B cell (primary cell): ENCODE measurements around the gene CADM1. TPM values are rescaled to one million over a fixed set of nuclear protein-coding genes. Genes with fewer than 3 reads are reported as not detected.

Experiments used
- ATAC-seq: fragments of 200-7000 bp; cut with Tn5 transposase; one replicate; pipeline ENCODE4 v1.10.0; 2021; ENCODE audit warnings: low read depth, mild to moderate bottlenecking, moderate number of reproducible peaks, moderate library complexity
- CTCF ChIA-PET: fragments of 350-600 bp; sonication (Branson Sonifier 250); formaldehyde crosslinking; loops from one replicate; lab custom pipeline; 2021; ENCODE audit warnings: antibody characterized with exemption, inconsistent platforms; lab: Charles Lee
- POLR2A ChIA-PET: fragments of 350-600 bp; sonication (Branson Sonifier 250); formaldehyde crosslinking; loops from one replicate; lab custom pipeline; 2021; ENCODE audit warnings: antibody characterized with exemption; lab: Charles Lee
- DNase-seq: peaks from one replicate; pipeline ENCODE4 v3.0.0; 2013
- H2AFZ ChIP-seq: 2 replicates; pipeline ENCODE4 v1.6.1; 2012; ENCODE audit warnings: mild to moderate bottlenecking, low read depth, low read length; ENCODE audit not compliant: insufficient read depth, poor library complexity, severe bottlenecking
- H3K27ac ChIP-seq, 2 donors: 1 replicate in 1 of 2; 2 replicates in 1 of 2; pipeline ENCODE4 v1.5.1; 2012 to 2013; ENCODE audit warnings: low read length in 2 of 2, mild to moderate bottlenecking in 2 of 2, moderate library complexity in 1 of 2
- H3K27me3 ChIP-seq, 4 experiments: fragments of 200-600 bp in 1 of 4; sonication (generic) in 1 of 4; replicated peaks in 1 of 4; 1 replicate in 2 of 4; 2 replicates in 2 of 4; pipeline versions ENCODE4 v1.6.1 to v1.7.0; 2013 to 2016; ENCODE audit warnings: low read length in 3 of 4, mild to moderate bottlenecking in 2 of 4, mixed read lengths in 1 of 4, moderate library complexity in 1 of 4; ENCODE audit not compliant: insufficient read depth in 4 of 4, control insufficient read depth in 3 of 4; ENCODE audit errors: control extremely low read depth in 1 of 4
- H3K36me3 ChIP-seq, 2 experiments: replicated peaks in 1 of 2; 1 replicate in 1 of 2; 2 replicates in 1 of 2; pipeline versions ENCODE4 v1.6.1 to v1.7.1; 2013; ENCODE audit warnings: low read length in 1 of 2; ENCODE audit not compliant: insufficient read depth in 2 of 2, control insufficient read depth in 1 of 2; ENCODE audit errors: control extremely low read depth in 1 of 2, extremely low read depth in 1 of 2
- H3K4me1 ChIP-seq, 2 donors: fragments of 200-600 bp in 1 of 2; sonication (generic) in 1 of 2; 1 replicate in 1 of 2; 2 replicates in 1 of 2; pipeline versions ENCODE4 v1.5.1 to v1.6.1; 2013 to 2017; ENCODE audit warnings: low read length in 2 of 2; ENCODE audit not compliant: control insufficient read depth in 2 of 2, insufficient read depth in 2 of 2
- H3K4me2 ChIP-seq: replicated peaks from 2 replicates; pipeline ENCODE3; 2012; ENCODE audit warnings: mild to moderate bottlenecking, low read depth, low read length; ENCODE audit not compliant: poor library complexity, severe bottlenecking
- H3K4me3 ChIP-seq, 5 experiments: fragments of 200-600 bp in 1 of 5; sonication (generic) in 1 of 5; 1 replicate in 3 of 5; 2 replicates in 2 of 5; pipeline versions ENCODE4 v1.5.1 to v1.7.0; 2011 to 2016; ENCODE audit warnings: low read length in 4 of 5, mild to moderate bottlenecking in 4 of 5, low read depth in 2 of 5, control low read depth in 1 of 5, moderate library complexity in 1 of 5; ENCODE audit not compliant: insufficient read depth in 1 of 5; ENCODE audit errors: control extremely low read depth in 1 of 5, extremely low read depth in 1 of 5
- H3K79me2 ChIP-seq: fragments of 200-600 bp; sonication (generic); one replicate; pipeline ENCODE4 v1.6.0; 2016; ENCODE audit warnings: low read length; ENCODE audit not compliant: control insufficient read depth, insufficient read depth
- H3K9ac ChIP-seq: fragments of 200-600 bp; sonication (generic); 2 replicates; pipeline ENCODE4 v1.6.1; 2017; ENCODE audit warnings: mild to moderate bottlenecking, low read length, moderate library complexity
- H3K9me3 ChIP-seq, 3 donors: one replicate each; pipeline versions ENCODE4 v1.6.1 to v1.7.1; 2013; ENCODE audit warnings: low read length in 2 of 3; ENCODE audit not compliant: control insufficient read depth in 2 of 3, insufficient read depth in 1 of 3; ENCODE audit errors: control extremely low read depth in 1 of 3
- H4K20me1 ChIP-seq: 2 replicates; pipeline ENCODE4 v1.6.0; 2012; ENCODE audit warnings: mild to moderate bottlenecking, low read length; ENCODE audit not compliant: insufficient read depth, control insufficient read depth, poor library complexity, severe bottlenecking
- H3K27ac Mint-ChIP-seq: one replicate; pipeline ENCODE4 v1.8.0; 2021; ENCODE audit warnings: mixed read lengths
- H3K27me3 Mint-ChIP-seq: one replicate; pipeline ENCODE4 v1.8.0; 2021; ENCODE audit warnings: mixed read lengths
- H3K4me1 Mint-ChIP-seq: one replicate; pipeline ENCODE4 v1.8.0; 2021; ENCODE audit warnings: mixed read lengths
- H3K4me3 Mint-ChIP-seq: one replicate; pipeline ENCODE4 v1.8.0; 2021; ENCODE audit warnings: mixed read lengths
- H3K9me3 Mint-ChIP-seq: one replicate; pipeline ENCODE4 v1.8.0; 2022; ENCODE audit warnings: mixed read lengths; ENCODE audit not compliant: insufficient read depth
- CTCF ChIP-seq: fragments of 200-600 bp; IDR thresholded peaks from one replicate; pipeline ENCODE4 v1.8.0; 2022; ENCODE audit warnings: antibody characterized with exemption, mild to moderate bottlenecking
- EZH2 ChIP-seq: IDR thresholded peaks from 2 replicates; pipeline ENCODE4 v1.6.1; 2012; ENCODE audit warnings: borderline replicate concordance, low read depth, mild to moderate bottlenecking, moderate library complexity, low read length; ENCODE audit not compliant: insufficient read depth, poor library complexity, severe bottlenecking
- WGBS: methylation state at CpG from one replicate; pipeline ENCODE4 v1.1.5; 2013; ENCODE audit warnings: missing lambda C conversion rate; ENCODE audit not compliant: insufficient coverage; 5-methylcytosine and 5-hydroxymethylcytosine counted together
- intact Hi-C: fragments of 100-400 bp; cut with micrococcal nuclease; formaldehyde crosslinking; loops from one replicate; pipeline ENCODE4 v1.10.0; 2022
- polyA plus RNA-seq: library from polyadenylated mRNA; depleted of rRNA; stranded (reverse); fragments of >200 nt; gene quantifications from 2 replicates; pipeline ENCODE4 v1.2.3, GENCODE V29; 2012
- total RNA-seq, 2 donors: library from RNA; stranded (reverse); fragments of 120-200 nt in 1 of 2; gene quantifications; 1 replicate in 1 of 2; 2 replicates in 1 of 2; pipeline versions ENCODE4 v1.2.3 to v1.2.4, GENCODE V29; 2013 to 2022

The CADM1 gene
- total and polyA plus RNA-seq, 2 donors (not counting 1 experiment from before 2014, with no cell fraction given) = 0.43 to 0.49 TPM

- Histone ChIP-seq H3K4me3 (no peak overlapping the region), H3K36me3 (no peaks in the 10 kb centered on the region)
- ATAC-seq = no peak
Measured at GRCh38 chr11:115145324-115145723, 358.9 kb downstream of the CADM1 start.

GRCh38 chr11:115144914-115145313 is 359.3 kb downstream of the CADM1 start:
- Mint-ChIP-seq H3K4me1 (no peaks in the 10 kb centered on the region), H3K9me3 (peaks cover 3% of the 10 kb centered on the region), H3K27me3 (peaks cover 3% of the 10 kb centered on the region), H3K27ac (no peak overlapping the region), H3K4me3 (no peak overlapping the region)
- TF ChIP-seq CTCF (no peak), EZH2 (no peak)
- POLR2A ChIA-PET = no interaction called here
- no peaks in the 10 kb centered on the region for H4K20me1 ChIP-seq
- no peaks in the 10 kb centered on the region for H3K36me3 ChIP-seq
- H3K9ac ChIP-seq = no peak overlapping the region
- H3K27me3 ChIP-seq = peaks cover 0 to 3% (median 0%) of the 10 kb centered on the region in 4 experiments
- no peak for DNase-seq
- CTCF ChIA-PET = no interaction called here
- intact Hi-C loops = no loop called here
- no peaks in the 10 kb centered on the region for H3K4me1 ChIP-seq
- no peaks in the 10 kb centered on the region for H3K9me3 ChIP-seq
- H3K4me3 ChIP-seq = no peak overlapping the region
- WGBS = 90% methylated on average over 5 of the region's 7 CpGs
- H3K4me2 ChIP-seq = no peak overlapping the region
- no peaks in the 10 kb centered on the region for H3K79me2 ChIP-seq
- H2AFZ ChIP-seq = no peak overlapping the region
- H3K27ac ChIP-seq = no peak overlapping the region
- ATAC-seq = no peak

More at GRCh38 chr11:115145324-115145723, 358.9 kb downstream of the CADM1 start:
- H4K20me1 ChIP-seq = no peaks in the 10 kb centered on the region
- H3K9me3 Mint-ChIP-seq = peaks cover 3% of the 10 kb centered on the region
- no peaks in the 10 kb centered on the region for H3K4me1 Mint-ChIP-seq
- H3K27ac Mint-ChIP-seq = no peak overlapping the region
- peaks cover 0 to 3% (median 0%) of the 10 kb centered on the region in 4 experiments for H3K27me3 ChIP-seq
- no peak overlapping the region for H3K9ac ChIP-seq
- ChIA-PET POLR2A (no interaction called here), CTCF (no interaction called here)
- H2AFZ ChIP-seq = no peak overlapping the region
- no peak for TF ChIP-seq EZH2
- no peak for TF ChIP-seq CTCF
- H3K27me3 Mint-ChIP-seq = peaks cover 2% of the 10 kb centered on the region
- no peak overlapping the region for H3K4me3 Mint-ChIP-seq
- intact Hi-C loops = no loop called here
- 85% methylated on average over 8 of the region's 8 CpGs for WGBS
- H3K9me3 ChIP-seq = no peaks in the 10 kb centered on the region
- H3K27ac ChIP-seq = no peak overlapping the region
- no peaks in the 10 kb centered on the region for H3K4me1 ChIP-seq
- no peak for DNase-seq
- no peaks in the 10 kb centered on the region for H3K79me2 ChIP-seq
- no peak overlapping the region for H3K4me2 ChIP-seq
